GM12875 (cell line): Measurements from ENCODE around the gene CACNA1C.

ENCODE experiments used
- H3K4me3 ChIP-seq: one replicate; pipeline ENCODE4 v1.5.1; 2011; ENCODE audit warnings: low read depth, low read length, control low read depth
- TF ChIP-seq, protein P1 (sequence below): IDR thresholded peaks from 2 replicates; pipeline ENCODE4 v1.5.1; 2011; ENCODE audit warnings: low read depth, mild to moderate bottlenecking, control low read depth, inconsistent platforms, low read length, moderate library complexity, borderline replicate concordance; ENCODE audit not compliant: insufficient read depth

CACNA1C gene

DNA sequence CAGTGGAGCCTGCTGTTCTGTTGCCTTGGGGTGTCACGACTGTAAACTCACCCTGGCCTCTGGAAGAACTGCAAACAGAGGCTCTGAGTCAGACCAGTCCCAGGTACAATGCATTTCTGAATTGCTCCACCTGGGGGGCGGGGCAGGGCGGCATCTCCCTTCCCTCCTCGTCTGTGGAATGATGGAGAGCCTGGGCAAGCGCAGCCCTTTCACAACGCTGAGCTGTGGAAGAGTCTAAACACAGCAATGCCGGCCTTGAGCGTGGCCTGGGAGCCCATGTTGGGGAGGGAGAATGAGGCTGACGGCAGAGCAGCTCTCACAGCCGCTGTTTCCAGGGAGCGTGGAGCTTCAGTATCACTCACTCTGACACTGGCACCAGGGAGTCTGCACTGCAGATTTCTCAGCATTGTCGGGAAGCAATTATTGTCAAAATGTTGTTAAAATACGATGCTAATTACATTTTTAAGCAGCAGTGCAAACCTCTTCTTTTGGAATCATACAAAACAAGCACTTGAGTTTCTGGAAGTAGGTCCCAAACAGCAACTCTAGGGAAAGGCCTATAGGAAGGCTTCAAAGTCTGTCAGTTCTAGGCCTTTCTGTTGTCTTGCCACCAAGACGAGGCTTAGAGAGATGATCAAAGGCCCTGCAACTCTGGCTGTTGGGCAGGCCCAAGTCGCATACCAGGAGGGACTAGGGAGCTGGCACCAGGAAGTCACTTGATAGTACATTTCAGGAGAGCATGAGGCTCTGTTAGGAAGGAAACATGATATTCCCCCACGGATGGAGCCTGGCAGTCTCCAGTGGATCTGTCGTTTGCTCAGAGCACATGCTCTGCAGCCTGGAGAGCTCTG is 498.0 kb downstream of the CACNA1C start:
- no peak overlapping the region for H3K4me3 ChIP-seq
- TF ChIP-seq, protein P1, sequence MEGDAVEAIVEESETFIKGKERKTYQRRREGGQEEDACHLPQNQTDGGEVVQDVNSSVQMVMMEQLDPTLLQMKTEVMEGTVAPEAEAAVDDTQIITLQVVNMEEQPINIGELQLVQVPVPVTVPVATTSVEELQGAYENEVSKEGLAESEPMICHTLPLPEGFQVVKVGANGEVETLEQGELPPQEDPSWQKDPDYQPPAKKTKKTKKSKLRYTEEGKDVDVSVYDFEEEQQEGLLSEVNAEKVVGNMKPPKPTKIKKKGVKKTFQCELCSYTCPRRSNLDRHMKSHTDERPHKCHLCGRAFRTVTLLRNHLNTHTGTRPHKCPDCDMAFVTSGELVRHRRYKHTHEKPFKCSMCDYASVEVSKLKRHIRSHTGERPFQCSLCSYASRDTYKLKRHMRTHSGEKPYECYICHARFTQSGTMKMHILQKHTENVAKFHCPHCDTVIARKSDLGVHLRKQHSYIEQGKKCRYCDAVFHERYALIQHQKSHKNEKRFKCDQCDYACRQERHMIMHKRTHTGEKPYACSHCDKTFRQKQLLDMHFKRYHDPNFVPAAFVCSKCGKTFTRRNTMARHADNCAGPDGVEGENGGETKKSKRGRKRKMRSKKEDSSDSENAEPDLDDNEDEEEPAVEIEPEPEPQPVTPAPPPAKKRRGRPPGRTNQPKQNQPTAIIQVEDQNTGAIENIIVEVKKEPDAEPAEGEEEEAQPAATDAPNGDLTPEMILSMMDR: no peak

GRCh38 chr12:2551412-2551900 is 498.7 kb downstream of the CACNA1C start:
- TF ChIP-seq, protein P1: no peak
- H3K4me3 ChIP-seq: no peak overlapping the region

GRCh38 chr12:2552000-2552756 is 499.4 kb downstream of the CACNA1C start:
- H3K4me3 ChIP-seq: no peak overlapping the region
- TF ChIP-seq, protein P1: no peak

DNA sequence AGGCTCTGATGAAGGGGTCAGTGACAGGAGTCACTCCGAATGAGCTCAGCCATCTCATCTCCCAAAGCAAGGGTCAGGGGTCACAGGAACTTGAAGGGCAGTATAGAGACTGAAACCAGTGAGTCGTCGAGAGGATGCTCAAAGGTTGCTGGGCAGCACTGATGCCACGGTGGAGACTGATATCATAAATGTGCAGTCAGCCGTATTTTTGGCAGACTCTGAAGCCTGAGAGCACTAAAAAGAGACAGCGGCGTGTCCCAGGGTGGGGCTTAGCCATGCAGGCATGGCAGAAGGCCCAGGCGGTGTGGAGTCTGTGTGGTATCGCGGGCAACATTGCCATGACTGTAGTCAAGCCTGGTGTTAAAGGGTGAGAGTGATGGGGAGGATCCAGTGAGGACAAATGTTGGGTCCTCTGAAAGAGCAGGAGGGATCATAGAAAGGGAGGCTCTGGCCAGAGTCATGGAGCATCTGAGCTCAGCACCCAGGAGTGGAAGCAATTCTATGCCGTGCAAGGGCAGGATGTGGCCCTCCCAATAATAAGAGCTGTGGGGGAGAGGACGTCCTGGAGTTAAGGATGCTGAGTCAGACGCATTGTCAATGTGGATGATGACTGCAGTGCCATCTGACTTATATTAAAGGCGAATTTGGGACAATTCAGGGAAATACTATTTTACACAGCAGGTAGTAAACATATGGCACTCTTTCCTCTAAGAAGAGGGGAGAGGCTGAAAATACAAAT is 500.8 kb downstream of the CACNA1C start:
- TF ChIP-seq, protein P1: no peak
- H3K4me3 ChIP-seq: no peak overlapping the region

DNA sequence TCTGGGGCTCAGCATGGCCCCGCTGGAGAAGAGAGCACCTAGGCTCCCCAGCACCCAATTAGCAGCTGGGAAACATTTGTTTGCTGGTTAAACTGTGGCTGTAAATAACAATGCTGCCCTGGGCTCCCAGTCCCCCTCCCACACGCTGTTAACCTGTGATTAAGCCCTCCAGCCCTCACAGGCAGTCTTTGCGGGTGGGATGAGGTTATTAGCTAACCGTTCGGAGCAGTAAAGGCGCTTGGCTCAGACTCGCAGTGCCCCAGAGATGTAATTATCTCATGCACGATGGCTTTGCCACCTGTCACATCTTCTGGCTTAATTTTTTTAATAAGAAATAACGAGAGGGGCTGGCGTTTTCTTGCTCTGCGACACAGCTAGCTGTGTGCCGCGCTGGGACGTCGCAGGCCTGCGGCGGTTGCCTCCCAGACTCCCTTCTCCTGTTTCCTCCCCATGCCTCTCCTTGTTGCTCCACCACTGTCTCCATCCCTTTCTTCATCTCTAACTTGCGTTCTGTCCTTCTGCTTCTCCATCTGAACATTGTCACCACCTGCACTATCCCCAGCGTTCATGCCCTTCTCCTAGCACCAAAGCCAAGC is 502.8 kb downstream of the CACNA1C start:
- no peak overlapping the region for H3K4me3 ChIP-seq
- TF ChIP-seq, protein P1: no peak

- TF ChIP-seq, protein P1: no peak
- no peak overlapping the region for H3K4me3 ChIP-seq
Observed at GRCh38 chr12:2557597-2557996, 504.8 kb downstream of the CACNA1C start.
